NCI-H2081 treated with DMSO at 0.1 percent for 48 hours (cell line): ENCODE data around the gene GNG2.
"Not testable (repeated sequence)": the region's sequence is repeated elsewhere in the genome, so short reads cannot be mapped to it uniquely, and the experiment has no call there.

Experiments
- DNase-seq: peaks from one replicate; lab custom pipeline; 2025; lab: John Stamatoyannopoulos, UW

The GNG2 gene

DNA sequence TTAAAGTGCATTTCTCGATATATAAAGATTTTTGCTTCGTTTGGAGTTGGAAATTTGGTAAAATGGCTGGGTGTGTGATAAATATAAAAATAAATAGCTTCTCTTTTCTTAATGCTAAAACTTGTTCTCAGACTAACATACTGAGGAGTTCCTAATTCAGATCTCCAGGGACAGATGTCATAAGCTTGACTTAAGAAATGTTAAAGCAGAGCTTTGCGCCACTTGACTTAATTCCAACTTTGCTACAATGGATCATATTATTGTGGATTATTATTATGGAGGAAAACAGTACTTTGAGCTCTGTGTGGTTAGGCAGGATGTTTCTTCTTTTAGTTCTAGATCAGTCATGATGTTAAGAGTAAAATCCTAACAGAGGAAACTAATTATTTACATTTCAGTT, 33.8 kb downstream of the GNG2 start:
- DNase-seq, result no peak

DNA sequence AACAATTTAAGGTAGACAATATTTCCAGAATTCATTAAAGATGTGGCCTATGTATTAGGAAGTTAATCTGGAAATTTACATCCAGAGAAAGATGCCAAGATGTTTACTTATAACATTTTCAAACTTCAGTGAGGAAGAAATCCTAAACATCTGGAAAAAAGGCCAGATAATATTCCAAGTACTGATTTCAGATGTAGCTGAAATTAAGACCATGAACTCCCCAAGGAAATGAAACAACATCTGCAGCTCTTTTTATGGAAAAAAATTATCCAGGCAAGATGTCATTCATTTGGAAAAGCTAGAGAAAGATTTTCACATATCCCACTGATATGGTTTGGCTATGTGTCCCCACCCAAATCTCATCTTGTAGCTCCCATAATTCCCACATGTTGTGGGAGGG, 35.0 kb downstream of the GNG2 start:
- no peak for DNase-seq

DNA sequence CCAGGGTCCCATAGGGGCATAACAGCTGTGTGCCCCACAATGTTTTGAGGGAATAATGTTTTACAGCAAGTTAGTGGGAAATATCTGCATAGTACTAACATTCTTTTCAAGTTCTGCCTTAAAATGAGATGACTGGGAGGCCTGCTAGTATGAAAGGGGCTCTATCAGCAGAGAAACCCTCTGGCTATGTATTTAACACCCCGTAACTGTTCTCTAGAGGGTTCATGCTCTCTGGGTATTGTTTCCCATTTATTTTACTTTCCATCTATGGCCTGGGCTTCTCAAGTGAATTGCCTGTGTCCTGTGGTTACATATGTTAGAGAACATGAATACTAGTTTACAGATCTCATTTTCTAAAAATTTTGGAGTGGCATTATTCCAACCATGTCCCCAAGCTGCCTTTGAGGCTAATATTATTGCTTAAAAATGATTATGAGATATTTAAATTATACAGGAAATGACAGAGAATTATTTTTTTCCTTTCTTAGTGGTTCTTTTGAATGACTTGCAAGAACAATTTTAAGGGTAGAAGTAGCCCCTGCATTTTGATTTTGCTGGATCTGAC, 37.5 kb downstream of the GNG2 start:
- no peak for DNase-seq

DNA sequence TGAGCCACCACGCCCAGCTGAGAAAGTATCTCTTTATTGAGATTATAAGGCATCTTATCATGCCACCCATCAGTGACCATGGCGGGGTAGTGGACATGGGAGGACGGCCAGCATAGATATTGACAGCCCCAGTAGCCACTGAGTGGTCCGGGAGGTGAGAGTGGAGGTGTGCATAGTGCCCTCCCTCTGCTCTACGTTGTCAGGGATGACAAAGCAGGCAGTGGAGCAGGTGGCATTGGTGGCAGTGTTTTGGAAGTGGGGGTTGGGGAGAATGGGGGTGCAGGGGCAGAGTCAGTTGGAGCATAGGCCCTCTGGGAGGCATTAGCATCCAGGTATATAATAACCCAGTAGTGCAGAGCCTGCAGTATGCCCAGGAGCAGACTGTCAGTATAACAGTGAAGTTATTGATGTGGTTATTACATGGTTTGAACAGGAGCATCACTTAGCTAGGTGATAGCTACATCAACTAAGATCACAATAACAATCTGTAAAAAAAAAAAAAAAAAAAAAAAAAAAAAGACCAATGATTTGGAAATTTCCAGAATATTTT, 41.1 kb downstream of the GNG2 start:
- no peak for DNase-seq

DNA sequence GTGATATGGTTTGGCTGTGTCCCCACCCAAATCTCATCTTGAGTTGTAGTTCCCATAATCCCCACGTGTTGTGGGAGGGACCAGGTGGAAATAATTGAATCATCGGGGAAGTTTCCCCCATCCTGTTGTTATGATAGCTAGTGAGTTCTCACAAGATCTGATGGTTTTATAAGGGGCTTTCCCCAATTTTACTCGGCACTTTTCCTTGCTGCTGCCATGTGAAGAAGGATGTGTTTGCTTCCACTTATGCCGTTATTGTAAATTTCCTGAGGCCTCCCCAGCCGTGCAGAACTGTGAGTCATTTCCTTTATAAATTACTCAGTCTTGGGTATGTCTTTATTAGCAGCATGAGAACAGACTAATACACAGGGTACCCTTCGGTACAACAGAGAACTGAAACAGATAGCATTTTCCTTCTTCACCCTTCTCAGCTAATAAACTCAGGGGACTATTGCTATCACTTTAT, 45.3 kb downstream of the GNG2 start:
- not testable (repeated sequence) for DNase-seq

DNA sequence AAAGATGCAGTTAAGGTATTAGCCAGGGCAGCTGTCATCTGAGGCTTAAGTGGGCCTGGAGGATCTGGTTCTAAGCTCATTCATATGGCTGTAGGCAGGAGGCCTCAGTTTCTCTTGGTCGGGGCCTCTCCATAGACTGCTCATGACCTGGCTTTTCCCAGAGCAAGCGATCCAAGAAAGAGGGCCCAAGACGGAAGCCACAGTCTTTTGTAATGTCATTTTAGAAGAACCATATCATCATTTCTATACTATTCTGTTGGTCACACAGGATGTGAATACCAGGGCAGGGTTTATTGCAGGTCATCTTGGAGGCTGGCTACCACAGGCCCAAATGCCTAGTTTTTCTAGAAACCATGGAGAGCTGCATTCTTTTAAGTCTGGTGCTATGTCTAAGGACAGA, 47.7 kb downstream of the GNG2 start:
- no peak for DNase-seq

DNA sequence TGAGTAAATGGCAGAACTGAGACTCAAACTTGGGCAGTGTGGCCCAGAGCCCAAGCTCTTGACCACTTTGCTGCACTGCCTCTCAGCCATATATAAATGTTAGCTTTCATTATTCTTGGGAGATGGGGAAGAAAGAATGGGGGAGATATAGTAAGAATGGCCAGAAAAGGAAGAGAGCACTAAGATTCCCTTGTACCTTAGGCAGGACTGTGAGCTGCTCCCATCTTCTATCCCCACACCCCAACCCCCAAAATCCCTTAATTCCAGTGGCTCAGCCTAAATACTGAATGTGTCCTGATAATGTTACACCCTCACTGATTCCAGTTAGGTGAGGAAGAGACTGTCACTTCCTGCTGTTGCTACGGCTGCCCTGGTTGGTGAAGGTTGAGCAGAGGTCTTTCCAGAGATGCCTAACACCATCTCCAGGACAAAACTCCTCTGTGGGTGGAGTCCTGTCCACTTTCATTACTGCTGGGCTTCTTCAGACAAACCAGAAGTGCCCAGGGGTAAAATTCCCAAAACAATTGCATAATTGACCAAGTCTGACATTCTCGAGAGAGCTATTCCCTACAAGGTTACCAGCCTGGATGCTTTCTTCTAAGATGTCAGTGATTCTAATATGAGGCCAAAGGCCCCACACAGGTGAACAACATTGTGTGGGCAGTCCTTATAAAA, 51.8 kb downstream of the GNG2 start:
- DNase-seq, result no peak

DNA sequence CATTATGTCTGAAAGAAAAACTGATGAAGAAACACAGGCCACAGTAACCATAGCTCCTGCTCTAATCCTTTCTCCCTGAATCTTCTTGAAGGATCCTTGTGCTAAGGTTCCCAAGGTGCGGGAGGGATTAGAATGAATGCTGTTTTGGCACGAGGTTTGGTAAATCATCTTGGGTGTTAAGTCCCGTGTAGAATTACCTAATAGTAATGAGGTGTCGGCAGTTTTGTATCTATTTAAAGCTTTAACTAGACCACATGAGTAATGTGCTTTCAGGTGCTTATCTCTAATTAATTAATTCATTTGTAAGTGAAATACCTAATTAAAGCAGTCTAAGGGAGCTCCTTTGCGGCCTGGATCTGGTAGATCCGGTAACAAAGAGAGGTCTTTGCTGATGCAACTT, 53.9 kb downstream of the GNG2 start:
- no peak for DNase-seq

DNA sequence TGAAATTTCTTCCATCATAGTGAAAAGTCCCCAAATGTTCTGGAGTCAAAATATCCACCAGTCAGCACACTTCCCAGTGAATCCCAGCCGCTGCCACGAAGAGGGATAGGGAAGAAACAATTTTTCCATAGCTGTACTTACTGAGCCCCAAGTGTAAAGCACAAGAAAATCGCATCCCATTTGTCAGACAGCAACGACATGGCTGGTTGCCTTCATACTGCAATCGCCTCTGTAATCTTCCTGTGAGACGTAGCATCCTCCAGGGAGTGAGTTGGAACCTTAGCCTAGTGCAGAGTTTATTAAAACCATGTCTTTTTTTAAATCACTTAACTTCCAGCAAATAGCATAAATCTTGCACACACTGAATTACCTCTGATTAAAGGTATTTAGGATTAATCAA, 56.8 kb downstream of the GNG2 start:
- no peak for DNase-seq

DNA sequence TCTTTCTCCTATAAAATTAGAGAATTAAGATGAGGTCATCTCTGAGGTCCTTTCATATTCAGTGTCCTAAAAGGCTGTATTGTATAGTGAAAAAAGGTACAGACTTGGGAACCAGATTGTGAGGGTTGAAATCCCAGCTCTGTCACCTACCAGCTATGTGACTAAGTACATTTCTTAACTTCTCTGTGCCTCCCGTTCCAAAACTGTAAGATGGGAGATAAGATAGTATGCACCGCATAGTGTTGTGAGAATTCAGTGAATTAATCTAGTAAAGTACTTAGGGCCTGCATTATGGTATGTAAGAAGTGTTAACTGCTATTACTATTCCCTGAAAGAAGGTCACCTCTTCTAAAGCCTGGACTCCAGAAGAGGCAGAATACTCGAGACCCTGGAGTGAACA, 60.6 kb downstream of the GNG2 start:
- DNase-seq, result no peak

DNA sequence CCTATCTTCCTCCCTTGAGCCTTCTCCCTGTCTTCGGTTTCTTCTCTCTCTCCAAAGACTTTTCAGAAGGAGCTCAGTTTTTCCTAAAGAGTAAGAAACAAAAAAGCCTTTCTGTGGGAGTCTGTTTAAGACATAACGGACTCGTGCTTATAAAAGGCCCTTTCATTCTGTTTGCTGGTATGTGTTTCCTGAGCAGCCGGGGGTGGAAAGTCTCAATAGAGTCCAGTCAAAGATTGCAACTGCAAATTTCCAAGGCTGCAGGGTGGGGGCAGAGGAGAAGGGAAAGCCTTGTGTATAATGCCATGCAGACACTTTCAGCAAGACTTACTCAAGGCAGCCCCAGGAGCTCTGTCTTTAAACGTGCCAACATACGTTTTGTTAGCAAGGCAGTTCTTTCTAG, 62.2 kb downstream of the GNG2 start:
- no peak for DNase-seq

DNA sequence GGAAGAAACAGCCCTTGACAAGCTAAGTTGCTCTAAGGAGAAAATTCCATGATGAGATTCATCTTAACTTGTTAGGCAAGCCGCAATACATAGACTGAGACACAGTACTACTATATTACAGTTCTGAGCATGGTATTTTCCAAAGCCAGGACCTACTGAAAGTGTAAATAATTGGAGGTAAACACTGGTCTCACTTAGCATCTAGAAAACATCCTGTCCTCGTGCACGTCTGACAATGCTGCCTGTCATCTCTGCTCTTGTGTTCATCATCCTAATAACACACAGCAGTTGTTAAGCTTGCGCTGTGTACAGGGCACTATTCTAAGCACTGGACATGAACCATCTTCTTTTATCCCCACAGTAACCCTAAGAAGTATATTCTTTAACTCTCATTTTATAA, 64.2 kb downstream of the GNG2 start:
- DNase-seq, result no peak

DNA sequence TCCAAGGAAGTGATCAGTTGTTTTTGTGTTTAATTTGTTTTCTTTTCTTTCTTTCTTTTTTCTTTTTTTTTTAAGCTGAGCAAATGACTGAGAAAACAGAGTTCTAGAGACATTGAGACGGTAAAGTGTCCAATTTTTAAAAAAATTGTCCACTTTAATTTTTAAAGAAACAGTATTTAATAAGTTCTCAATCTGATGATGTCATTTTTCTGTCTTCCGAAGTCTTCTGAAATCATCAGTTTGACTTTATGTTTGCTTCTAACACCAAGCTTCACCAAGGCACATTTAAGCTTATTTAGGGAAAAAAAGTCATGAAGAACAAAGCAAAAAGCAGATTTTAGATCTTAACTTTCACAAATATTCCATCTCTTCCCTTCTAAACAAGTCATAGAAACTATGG, 65.6 kb downstream of the GNG2 start:
- no peak for DNase-seq

DNA sequence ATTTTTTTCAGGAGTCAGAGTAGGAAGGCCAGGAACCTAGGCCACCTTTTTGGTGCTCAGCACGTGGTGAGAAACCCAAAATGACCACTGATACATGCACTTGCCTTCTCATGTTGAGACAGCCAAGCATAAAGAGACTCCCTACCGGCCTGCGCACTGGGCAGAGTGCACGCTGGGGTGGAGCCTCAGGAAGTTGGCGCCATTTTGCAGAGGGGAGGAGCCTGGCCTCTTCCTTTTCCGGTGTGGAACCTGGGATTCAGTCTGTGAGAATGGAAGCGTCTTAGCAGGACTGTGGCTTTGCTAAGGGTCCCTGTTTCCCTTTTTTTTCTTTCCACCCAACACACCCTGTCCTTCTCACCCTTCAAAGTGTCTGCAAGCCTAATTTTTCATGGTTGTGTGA, 66.0 kb downstream of the GNG2 start:
- no peak for DNase-seq

DNA sequence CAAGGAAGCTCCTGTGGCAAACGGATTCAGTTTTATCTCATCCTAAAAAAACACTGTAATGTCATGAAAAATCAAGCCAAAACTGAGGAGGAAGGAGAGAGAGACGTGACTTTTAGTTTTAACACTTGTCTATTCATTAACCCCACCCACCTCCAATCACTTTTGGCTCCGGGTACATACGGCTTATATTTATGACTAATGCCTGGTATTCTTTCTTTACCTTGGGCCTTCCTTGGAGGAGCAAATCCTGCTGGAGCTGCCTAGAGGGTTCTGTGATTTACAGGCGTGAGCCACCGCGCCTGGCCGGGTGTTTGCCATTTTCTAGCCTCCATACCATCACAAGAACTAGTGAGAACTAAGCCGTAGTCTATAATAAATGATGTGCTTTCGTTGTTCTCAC, 68.2 kb downstream of the GNG2 start:
- DNase-seq, result no peak

DNA sequence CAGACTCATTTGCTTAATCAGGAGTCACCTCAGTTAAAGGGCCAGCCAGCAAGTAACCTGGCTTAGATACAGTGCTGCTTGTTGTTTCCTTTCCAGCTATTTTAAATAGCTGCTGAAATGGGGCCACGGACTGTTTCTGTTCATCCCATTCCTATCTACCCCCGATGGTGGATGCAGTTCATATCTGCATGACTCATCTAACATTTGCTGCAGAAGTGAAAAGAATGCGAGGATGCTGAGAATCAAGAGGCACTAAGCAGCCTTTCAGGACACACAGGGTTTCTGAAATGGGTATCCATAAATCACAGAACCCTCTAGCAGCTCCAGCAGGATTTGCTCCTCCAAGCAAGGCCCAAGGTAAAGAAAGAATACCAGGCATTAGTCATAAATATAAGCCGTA, 68.8 kb downstream of the GNG2 start:
- DNase-seq, result no peak

DNA sequence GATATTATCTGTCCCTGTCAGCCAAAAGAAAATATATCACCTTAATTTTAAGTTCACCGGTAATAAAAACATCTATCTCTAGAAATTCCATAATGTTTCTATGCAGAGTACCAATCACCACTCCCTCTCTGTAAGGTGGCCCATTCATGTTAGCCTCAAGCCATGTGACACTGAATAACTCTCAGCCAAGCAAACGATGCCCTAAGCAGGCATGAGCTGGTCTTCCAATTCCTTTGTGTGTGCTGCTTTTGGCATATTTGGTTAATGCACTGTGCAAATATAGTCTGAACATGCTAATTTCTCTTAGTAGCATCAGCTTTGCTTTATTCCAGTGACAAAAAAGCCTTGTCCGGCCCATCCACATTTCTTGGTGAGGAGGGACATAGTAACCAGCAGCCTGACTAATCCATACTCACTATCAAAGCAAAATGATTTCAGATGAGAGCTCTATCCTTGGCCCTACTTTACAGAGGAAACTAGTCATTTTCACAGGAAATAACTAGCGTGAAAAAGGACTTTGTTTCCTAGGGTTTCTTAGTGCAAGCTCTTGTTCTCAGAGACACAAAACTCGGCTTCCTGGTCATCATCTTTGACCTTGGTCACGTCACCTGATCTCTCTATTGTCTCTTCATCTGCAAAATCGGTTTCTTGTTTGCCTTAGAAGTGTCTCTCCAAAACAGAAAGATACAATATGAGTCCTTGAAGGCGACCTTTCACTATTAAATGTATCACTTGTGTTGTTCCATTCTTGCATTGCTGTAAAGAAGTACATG, 69.7 kb downstream of the GNG2 start:
- peak; percentile 38 for DNase-seq

DNA sequence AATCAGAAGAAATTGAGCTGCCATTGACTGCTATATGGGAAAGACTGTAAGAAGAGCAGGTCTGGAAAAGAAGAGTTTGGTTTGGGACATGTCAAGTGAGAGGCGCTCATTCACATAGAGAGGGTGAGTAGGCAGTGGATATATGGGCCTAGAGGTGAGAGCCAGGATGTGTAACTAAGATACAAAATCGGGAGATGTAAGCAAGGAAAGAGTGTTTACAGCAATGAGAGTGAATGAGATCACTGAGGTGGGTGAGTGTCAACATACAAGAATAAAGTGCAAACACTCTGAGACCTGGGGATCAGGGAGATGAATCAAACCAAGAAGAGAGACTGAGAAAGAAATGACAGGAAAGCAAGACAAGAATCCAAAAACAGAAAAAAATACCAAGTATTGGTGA, 70.9 kb downstream of the GNG2 start:
- DNase-seq, result no peak

DNA sequence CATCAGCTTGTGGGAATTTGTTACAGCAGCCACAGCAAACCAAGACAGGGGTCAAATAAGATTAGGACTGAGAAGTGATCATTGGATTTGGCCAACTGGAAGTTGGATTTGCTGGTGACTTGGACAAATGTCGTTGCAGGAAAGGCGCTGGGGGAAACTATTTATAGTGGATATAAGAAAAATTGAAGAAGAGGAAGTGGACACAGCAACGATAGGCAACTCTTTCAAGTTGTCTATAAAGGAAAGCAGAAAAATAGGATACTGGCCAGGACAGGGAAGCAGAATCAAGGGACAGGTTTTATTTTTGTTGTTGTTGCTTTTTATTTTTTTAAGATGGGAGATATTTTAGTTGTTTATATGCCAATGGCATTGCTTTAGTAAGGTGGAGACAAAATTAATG, 72.8 kb downstream of the GNG2 start:
- DNase-seq, result no peak

DNA sequence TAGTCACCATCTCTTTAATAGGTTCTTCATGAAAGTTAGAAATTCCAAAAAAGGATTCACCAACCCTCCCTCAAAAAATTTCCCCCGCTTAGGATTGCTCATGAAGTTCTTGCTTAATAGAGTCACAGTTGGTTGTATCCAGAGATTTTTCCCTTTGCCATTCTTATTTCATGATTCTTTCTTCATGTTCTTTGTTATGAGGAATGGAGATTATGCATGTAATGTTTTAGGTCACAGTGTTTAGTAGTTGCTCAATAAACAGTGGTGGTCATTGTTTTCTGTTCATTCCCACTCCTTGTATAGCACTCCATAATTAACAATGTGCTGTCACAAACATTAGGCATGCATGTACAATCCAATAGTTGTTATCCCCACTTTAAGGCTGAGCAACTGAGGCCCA, 77.7 kb downstream of the GNG2 start:
- DNase-seq, result no peak

DNA sequence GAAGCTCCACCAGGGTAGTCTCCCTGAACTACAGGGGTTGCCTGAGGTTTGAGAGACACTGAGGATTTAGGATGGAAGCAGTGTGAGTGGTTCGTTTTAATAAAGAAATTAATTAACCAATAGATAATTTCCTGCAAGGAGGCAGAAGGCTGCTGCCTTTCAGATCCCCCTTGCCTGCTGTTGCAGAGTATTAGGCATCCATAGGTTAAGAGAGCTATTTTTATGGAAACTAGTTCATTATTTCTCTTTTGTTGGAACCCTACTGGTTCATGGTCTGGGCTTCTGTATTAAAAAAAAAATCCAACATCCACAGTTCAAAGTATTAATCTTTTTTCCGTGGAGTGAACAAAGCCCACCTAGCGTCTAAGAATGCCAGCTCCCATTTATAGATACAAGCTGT, 78.4 kb downstream of the GNG2 start:
- DNase-seq, result no peak

DNA sequence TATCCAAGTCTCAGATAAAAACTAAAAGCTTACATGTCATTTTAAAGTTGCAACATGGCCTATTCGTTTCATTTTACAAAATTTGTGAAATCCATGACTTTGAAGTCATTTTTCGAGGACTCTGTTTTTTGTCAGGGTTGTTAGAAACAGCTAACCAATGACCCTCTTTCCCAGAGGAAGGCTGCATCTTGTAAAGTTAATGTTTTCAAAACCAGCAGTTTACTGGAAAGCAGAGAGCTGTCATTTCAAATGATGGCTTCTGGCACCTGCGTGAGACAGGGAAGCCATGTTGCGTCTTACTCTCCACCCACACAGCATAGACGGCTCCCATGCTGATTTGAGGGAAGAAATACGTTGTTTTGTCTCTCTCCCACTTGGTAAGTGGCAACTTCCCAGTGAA, 78.8 kb downstream of the GNG2 start:
- DNase-seq, result no peak

DNA sequence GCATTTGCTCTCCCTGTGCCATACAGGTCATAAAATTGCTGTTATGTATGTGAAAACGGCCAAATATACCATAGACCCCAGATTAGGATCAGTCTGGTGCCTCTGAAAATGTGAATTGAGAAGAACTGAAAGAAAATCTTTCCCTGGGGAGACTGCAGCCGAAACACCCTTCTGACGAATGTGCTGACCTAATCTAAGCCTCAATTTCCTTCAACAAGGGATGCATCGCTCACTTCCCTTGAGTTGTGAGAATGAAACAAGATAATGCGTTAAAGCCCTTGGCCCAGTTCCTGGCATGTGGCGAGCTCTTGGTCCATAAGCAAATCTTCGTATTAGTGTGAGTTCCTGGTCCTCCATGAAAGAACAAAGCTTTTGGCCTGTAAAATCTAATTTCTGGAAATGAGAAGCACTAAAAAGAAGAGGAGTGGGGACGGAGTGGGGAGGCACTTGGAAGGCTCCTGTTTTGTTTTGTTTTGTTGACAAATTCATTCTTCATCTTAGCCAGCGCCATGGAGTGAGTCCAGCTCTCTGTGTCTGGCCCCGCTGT, 79.4 kb downstream of the GNG2 start:
- DNase-seq, result no peak
